Activated CD4-positive, alpha-beta T cell treated with anti-CD3 and anti-CD28 coated beads, Interleukin-2, amount 50 U/mL, for 16 hours (primary cell): ENCODE measurements around the gene CYP4A22.
A peak's percentile ranks its signal among the peaks of the same experiment; 100 is the strongest.

ENCODE experiments used
- DNase-seq: peaks from one replicate; pipeline ENCODE4 v3.0.0-alpha.2; 2020

CYP4A22 gene

DNA sequence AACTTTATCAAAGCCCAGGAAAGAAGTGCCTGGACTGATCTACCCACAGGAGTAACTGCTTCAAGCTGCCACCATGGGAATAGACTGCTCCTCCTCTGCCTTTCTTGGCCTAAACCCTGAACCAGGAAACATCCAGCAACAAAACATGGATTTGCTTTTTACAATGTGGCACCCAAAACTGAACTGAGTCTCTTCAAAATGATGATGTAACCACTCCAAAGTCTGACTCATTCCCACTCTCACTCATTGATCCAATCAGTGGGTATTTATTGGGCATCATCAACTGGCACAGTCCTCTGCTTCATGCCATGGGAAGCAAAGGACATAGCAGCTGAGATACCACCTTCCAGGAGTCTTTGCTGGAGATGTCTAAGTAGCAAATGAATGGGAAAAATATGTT, 23.5 kb downstream of the CYP4A22 start:
- DNase-seq, result no peak

DNA sequence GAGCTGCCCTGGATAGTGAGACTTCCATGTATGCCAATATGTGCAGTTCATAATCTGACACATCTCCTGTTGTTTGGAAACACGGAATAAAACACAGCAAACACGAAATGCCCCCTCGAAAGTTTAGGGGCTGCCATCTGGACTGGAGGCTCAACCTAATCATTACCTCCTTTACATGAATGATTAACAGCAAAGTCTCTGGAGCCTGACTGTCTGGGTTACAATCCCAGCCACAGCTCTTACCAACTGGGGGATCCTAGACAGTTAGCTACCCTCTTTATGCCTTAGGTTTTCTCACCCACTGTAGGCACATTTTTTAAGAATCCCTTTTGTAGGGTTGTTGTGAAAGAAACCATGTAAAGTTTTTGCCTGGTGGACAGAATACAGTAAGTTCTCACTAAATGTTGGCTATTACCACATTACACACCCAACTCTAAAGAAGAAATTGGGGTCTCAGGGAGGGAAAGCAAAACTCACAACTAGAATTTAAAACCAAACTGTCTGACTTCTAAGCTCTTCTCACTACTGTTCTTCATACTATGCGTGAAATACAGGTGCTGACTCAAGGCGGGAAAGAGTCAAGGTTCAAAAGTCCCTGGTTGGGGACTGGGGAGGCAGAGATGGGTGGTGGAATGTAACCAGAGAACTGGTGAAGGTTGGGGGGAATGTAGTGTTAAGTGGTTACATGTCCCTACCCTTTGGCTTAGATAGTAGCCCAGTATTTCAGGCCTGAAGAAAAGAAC, 24.2 kb downstream of the CYP4A22 start:
- DNase-seq, result no peak

DNA sequence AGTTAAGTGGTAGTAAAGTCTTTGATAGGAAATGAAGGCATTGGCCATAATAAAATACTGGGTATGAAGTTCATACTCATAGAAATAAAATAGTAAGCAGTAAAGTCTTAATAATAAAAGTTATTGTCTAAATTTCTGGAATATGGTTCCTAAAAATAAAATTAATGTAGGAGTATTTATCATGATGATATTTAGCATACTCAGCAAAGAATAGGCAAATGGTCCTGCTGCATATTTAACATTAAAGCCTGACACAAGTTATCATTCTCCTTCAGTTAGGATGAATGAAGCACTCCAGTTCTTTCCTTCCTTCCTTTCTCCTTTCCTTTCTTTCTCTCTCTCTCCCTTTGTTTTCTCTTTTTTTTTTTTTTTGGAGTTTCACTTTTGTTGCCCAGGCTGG, 27.3 kb downstream of the CYP4A22 start:
- no peak for DNase-seq

DNA sequence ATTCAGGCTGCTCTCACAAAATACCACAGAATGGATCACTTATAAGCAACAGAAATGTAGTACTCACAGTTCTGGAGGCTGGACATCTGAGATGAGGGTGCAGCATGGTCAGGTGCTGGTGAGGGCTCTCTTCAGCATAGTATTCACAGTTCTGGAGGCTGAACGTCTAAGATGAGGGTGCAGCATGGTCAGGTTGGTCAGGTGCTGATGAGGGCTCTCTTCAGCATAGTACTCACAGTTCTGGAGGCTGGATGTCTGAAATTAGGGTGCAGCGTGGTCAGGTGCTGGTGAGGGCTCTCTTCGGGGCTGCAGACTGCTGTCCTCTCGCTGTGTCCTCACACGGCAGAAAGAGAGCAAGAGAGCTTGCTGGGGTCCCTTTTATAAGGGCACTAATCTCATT, 35.5 kb downstream of the CYP4A22 start:
- DNase-seq, result no peak

DNA sequence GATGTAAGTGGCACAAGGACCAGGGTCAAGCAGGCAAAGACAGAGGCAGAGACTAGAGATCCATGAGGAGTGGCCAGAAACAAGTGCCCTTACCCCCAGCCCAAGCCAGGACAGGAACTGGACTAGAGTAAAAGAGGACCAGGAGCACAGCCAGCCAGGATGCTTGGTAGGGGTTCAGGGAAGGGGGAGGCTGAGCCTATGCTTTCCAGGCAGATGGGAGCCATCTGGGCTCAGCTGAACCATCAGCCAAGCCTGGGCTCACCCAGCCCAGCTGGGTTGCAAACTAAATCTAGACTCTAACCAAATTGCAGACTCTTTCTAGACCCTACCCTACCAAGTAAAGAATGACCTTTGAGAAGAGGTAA, 37.4 kb downstream of the CYP4A22 start:
- no peak for DNase-seq

DNA sequence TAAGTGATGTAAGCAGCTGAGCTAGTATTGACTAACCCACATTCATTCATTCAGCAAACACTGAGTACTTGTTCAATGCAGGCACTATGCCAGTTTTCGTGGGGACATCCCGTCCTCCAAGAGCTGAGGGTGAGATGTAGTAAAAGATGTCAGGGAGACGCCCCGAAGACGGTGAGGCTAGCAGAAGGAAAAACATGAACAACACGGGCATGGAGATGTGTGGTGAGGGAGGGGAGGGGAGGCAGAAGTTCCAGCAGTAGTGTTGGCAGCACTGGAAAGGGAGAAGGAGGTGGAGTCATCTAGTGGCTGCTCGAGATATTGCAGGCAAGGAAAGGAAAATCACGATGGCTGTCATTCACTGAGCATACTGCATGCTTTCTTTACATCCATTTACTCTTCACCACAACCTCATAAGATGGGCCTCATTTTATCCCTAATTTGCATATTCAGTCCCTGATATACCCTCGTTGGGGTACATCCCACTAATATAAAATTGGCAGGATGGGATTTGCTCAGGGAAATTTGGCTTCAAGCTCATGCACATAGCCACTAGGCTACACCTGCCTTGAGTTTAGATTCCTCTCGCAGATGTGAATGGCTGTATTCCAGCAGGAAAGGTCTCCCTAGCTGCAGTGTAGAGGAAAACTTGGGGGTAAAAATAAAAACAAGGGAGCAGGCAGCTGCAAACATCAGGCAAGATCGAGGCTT, 38.1 kb downstream of the CYP4A22 start:
- peak; percentile 61 for DNase-seq

DNA sequence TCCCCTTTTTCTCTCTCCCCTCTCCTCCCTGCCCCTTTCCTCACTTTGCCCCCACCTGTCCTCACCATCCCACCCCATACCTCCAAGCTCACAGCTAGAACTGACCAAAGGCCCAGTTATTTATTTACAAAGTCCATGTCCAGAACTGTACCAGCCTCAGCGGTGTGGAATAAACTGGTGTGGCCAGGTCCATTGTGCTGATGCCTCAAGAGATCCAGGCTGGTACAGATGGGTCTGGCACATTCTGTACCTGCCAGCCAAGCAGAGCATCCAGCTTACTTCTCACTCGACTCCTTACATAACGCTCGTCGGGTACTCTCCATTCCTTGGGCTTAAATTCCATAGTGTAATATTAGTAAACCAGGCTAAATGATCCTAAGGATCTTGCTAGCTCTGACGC, 40.8 kb downstream of the CYP4A22 start:
- no peak for DNase-seq

DNA sequence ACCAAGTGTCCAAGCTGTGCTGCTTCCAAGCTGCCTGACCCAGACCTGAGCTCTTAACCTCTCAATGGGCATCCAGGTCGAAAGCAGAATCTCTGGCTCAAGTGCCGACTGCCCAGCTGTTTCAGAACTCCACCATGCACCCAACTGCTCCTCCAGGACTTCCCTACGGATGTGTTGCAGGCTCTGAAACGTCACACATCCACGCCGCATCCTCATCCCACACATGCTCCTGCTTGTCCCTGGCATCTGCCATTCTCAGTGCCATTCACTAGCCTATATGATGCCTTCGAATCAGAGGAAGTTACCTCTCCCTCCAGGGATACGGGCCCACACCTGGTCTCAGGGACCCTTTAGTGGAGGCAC, 41.4 kb downstream of the CYP4A22 start:
- DNase-seq, result no peak

DNA sequence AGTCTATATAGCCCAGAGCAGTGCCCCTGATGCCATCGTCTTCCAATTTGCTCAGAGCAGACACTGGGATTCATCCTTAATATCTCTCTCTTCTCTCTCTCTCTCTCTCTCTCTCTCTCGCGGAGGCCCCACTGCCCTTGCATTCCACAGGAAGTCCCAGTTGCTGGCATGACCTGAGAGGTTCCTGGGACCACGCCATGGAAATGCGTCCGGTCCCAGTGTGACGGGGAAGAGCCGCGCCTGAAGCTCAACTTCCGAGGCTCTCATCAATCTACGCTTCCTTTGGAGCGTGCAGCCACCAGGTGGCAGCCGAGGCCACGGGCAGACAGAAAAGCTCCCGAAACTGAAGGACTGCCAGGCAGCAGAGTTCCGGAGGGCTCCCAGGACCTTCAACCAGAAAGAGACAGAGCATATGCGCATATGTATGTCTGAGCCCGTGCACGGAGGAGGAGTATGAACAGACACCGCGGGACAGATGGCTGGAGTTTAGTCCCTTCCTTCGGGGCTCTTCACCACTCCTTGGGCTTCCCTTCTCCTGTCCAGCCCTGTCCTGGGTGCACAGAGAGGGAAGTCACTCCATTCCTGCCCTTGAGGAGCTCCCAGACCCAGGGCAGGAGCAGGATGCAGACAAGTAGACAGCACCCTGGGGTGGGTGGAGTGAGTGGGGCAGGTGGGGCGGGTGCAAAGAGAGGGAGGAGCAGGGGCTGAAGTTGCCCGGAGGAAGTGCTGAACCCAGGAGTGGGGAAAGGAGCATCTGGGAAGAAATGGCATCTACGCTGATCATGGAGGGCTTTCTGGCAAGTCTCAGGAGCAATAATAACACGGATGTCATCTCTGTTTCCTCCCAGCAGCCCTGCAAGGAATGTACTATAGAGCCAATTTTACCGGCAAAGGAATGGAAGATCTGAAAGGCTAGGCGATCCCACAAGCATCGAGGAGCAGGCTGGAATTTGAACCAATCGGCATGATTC, 42.1 kb downstream of the CYP4A22 start:
- DNase-seq, result peak; percentile 87

DNA sequence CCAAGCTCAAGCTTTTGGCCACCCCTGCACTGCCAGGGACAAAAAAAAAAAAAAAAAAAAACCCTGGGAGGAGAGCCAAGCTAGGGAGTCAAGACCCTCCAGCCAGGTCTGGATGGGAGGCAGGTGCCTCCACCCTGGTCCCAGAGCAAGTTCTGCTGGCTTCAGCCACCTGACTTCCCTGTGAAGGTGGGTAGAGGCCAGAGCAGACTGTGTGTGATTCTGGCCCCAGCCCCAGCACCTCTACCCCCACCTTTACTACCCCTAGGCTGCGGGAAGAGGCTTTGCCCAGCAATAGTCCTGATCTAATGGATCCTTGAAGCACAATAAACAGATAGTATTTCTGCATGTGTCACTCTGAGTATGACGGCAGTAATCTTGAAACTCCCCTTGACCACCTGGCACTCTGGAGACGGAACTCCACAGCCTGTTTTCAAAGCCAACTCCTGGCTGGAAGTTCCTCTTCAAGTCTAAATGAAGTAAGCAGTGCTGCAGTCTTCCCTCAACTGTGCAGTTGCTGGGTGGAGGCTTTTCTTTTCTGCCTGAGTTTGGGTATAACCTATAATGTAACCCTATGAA, 42.8 kb downstream of the CYP4A22 start:
- no peak for DNase-seq

DNA sequence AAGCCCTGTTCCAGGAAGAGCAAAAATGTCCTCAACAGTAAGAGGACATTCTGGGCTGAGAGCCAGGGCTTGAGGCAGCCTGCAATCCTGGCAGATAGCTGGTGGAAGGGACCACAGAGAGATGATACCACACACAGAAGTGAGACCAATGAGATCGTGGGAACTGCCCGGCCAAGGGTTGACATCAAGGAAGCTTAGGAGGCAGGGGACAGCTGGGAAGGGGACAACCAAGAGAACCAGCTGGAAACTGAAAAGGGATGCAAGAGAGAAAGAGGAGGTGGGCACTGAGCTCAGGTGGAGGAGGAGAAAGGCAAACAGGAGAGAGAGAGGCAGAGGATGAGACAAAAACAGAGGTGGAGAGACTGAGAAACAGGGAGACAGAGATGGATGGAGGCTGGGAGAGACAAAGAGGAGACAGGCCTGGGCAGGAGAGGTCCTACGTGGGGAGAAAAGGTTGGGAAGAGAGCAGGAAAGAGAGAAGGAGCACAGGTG, 43.4 kb downstream of the CYP4A22 start:
- DNase-seq, result no peak

DNA sequence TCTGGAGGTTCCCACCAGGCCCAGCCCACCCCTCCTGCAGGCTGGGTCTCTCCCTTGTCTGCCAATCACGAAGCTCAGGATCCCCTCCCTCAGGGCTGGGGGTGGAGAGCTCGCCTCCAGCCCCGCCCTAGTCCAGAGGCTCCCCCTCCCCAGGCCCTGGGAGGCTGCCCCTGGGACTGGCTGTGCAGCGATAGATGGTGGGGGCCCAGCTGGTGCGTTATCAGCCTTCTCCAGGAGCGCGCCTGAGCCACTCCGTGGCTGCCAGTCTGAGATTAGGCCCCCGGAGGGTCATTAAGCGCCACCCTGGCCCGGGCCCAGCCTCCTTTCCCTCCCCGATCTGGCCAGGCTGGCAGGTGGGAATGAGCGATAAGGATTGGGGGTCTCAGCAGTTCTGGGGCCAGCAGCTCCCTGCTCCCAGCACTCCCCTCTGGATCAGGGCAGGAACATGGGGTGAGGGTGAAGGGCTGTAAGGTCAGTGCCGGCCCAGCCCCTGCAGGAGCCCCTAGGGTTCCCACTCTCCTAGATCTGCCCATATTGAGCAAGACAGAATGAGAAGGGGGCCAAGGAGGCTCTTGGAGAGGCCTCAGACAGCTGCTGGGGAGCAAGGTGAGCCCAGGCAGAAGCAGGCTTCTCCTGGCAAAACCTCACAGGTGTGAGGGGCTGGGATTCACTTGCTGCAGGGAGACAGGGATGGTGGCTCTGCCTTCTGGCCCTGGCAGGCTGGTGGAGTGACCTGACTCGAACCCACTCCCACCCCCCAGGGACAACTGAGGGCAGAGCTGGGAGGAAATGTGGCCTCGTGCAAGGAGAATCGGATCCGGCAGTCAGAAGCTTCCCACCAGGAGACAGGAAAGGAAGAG, 44.1 kb downstream of the CYP4A22 start:
- DNase-seq, result no peak

DNA sequence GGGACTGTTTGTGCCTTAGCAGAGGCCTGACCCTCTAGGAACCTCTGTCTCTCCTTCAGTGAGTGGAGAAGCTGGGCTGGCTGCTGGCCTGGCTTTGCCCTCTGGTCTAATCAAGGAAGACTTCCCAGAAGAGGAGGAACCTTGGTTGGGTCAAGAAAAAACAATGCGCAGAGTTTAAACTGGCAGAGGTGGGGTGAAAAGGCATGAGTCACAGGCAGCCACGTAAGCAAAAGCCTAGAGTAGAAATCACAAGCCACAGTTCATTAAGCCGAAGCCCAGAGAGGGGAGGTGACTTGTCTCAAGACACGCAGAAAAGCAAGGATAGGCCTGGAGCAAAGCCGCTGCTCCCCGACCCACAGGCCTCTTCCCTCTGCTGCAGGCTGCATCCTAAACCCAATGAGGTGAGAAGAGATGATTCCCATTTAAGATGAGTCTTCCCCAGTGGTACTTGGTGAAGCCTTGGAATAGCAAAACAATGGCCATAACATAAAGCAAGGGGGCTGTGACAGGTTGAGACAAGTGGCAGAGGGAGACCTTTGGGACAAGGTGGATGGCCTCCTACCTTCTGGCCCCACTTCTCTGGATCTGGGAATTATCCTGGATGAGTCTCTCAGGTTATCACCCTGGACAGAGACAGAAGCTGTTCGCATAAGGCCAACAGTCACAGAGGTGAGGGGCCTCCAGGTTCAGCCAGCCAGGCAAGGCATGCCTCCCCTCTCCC, 44.9 kb downstream of the CYP4A22 start:
- no peak for DNase-seq

DNA sequence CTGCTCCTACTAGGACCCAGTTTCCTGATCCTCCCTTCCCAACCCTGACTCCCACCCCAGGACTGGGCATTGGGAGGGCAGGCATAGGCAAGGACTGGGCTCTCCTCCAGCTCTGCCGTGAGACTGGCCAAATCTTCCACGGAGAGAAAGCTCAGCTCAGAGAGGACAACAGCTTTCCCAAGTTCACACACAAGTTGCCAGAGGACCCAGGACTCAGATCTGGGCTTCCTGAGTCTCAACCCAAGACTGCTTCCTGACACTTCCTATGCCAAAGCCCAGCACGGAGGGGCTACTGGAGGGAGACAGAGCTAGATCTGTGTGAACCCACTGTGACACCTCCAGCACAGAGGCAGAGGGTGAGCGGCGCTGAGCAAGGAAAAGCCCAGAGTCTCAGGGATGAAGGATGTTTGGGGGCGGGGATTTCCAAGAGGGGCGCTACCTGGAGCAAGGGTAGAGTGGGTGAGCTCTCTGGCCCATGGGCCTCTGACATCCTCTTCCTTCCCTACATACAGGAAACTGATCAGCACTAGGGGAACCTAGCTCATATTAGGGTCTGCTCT, 45.5 kb downstream of the CYP4A22 start:
- DNase-seq, result no peak

DNA sequence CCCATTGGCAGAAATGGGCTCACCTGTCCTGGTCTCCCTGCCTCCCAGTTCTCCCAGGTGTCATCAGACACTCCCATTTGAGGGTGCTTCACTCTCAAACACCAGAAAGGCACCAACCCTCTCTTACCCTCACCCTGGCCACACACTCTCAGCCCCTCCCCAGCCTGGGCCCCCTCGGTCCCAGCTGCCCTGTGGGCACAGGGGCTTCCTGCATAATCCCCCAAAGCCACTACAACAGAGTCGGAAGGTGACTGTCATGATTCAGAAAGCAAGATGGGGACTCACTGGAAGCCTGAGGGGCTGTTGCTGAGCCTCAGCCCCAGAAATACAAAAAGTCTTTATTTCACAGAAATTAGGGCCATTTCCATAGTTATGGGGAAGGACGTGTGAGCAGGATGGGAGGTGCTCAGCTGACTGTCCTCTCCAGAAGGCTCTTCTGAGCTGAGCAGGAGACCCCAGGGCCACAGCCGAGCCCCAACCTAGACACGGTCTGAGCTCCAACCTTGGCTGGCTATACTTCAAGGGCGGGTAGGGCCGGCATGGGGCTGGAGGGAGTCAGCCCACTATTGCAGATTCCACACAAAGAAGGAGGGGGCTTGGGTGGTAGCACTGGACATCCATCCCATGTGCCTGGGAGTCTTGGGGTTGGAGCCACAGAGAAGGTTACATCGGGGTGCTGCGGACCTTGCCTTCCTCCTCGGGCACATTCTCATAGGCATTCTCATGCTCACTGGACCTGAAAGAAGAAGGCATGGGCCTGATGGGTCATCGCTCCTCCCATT, 46.3 kb downstream of the CYP4A22 start:
- no peak for DNase-seq

DNA sequence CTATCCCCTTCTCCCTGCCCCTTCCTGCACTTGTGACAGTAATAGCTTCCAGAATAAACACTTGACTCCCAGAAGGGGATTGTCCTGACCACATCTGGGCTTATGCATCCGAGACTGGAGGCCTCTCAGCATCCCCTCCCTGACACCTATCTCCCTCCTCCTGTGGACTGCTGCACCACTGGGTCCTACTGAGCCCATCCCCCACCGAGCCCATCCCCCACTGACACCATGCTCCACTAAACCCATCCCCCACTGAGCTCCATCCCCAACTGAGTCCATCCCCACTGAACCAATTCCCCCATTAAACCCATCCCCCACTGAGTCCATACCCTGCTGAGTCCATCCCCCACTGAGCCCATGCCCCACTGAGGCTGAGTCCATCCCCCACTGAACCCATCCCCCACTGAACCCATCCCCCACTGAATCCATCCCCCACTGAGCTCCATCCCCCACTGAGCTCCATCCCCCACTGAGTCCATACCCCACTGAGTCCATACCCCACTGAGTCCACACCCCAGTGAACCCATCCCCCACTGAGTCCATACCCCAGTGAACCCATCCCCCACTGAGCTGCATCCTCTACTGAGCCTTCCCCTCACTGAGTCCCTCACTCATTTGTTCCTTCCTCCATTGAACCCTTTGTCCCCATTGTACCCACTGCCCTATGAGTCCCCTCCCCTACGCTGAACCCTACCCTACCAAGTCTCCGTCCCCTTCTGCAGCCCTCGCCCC, 47.0 kb downstream of the CYP4A22 start:
- DNase-seq, result no peak

DNA sequence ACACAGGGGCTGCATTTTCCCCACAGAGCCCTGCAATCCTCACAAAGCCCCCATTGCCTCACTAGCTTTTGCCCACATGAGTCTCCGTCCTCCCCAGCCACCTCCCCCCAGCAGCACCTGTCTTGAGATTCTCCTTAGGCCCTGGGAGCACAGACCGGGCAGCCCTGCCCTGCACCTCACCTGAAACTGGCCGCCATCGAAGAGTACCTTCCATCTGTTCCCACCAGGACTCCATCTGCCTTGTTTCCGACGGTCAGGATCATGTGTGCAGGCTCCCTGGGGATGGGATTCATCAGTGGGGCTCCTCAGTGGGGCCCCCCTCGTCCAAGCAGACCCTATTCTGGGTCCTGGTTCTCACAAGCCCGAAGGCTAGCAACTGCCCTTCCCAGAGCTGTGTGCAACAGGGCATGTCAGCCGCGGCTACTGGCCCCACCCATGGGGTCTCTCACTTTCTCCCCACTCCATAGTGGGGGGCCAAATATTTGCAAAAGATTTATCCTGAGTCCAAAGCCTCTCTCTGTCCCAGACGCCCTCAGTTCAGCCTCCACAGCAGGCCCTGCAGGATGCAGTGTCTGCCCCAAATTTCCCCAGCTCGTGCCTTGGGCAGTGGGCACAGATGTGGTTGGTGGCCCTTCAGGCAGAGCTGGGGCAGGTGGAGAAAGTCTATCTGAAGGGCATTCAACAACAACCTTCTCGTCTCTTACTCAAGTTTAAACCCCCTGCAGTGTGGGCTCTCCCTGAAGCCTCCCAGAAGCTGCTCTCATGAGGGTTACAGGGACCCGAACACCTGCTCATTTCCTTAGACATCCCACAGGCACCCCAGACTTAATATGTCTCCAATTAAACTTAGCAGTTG, 47.8 kb downstream of the CYP4A22 start:
- no peak for DNase-seq
